SK-N-SH (cell line): ENCODE results near the gene FAM20C. TPM values are rescaled to one million over a fixed set of nuclear protein-coding genes. Genes with fewer than 3 reads are reported as not detected.

Experiments
- CTCF ChIA-PET: fragments of 300-600, 350-600 bp; formaldehyde crosslinking; extraction: SDS; loops from one replicate; lab custom pipeline; 2021; lab: Yijun Ruan, JAX
- POLR2A ChIA-PET: fragments of 350-600 bp; sonication (Branson Sonifier 250); formaldehyde crosslinking; extraction: SDS; loops from one replicate; lab custom pipeline; 2020; ENCODE audit warnings: antibody characterized with exemption, inconsistent platforms; lab: Yijun Ruan, JAX
- DNase-seq: peaks from one replicate; pipeline ENCODE4 v3.0.0; 2012
- H2AFZ ChIP-seq: fragments of 200-600 bp; sonication (generic); 2 replicates; pipeline ENCODE4 v1.8.1; 2016; ENCODE audit warnings: antibody characterized with exemption, mild to moderate bottlenecking, low read depth
- H3F3A ChIP-seq: fragments of 200-600 bp; sonication (generic); replicated peaks from 2 replicates; pipeline ENCODE3; 2016; ENCODE audit warnings: antibody characterized with exemption, mild to moderate bottlenecking; ENCODE audit not compliant: insufficient read depth
- H3K27ac ChIP-seq, 2 experiments: fragments of 200-500 bp in 1 of 2; fragments of 200-600 bp in 1 of 2; sonication (Bioruptor generic) in 1 of 2; sonication (generic), shearing (Covaris generic) in 1 of 2; 2 replicates each; pipeline versions ENCODE4 v1.5.1 to v1.6.1; 2014 to 2016; ENCODE audit warnings: low read depth in 2 of 2, inconsistent platforms in 1 of 2, low read length in 1 of 2, mild to moderate bottlenecking in 1 of 2, mixed read lengths in 1 of 2
- H3K27me3 ChIP-seq: fragments of 200-600 bp; sonication (generic), shearing (Covaris generic); 2 replicates; pipeline ENCODE4 v1.6.1; 2016; ENCODE audit warnings: mixed run types; ENCODE audit not compliant: insufficient read depth
- H3K36me3 ChIP-seq, 2 experiments: fragments of 200-500 bp in 1 of 2; fragments of 200-600 bp in 1 of 2; sonication (Bioruptor generic) in 1 of 2; sonication (generic) in 1 of 2; replicated peaks in 1 of 2; 2 replicates each; pipeline versions ENCODE3 to v1.5.1; 2014 to 2016; ENCODE audit warnings: low read length in 1 of 2, mild to moderate bottlenecking in 1 of 2; ENCODE audit not compliant: insufficient read depth in 2 of 2, control insufficient read depth in 1 of 2
- H3K4me1 ChIP-seq, 2 experiments: fragments of 200-500 bp in 1 of 2; fragments of 200-600 bp in 1 of 2; sonication (Bioruptor generic) in 1 of 2; sonication (generic), shearing (Covaris generic) in 1 of 2; 2 replicates each; pipeline versions ENCODE4 v1.5.1 to v1.6.1; 2014 to 2016; ENCODE audit warnings: low read depth in 1 of 2, low read length in 1 of 2, mixed run types in 1 of 2; ENCODE audit not compliant: insufficient read depth in 2 of 2, control insufficient read depth in 1 of 2
- H3K4me2 ChIP-seq: fragments of 200-600 bp; sonication (generic), shearing (Covaris generic); 2 replicates; pipeline ENCODE4 v1.6.1; 2017; ENCODE audit warnings: mixed run types
- H3K4me3 ChIP-seq, 2 experiments: fragments of 200-500 bp in 1 of 2; fragments of 200-600 bp in 1 of 2; sonication (Bioruptor generic) in 1 of 2; sonication (generic), shearing (Covaris generic) in 1 of 2; 2 replicates each; pipeline versions ENCODE4 v1.5.1 to v1.8.1; 2014 to 2016; ENCODE audit warnings: low read depth in 2 of 2, inconsistent platforms in 1 of 2, low read length in 1 of 2, mild to moderate bottlenecking in 1 of 2, mixed read lengths in 1 of 2, moderate library complexity in 1 of 2
- H3K79me2 ChIP-seq: fragments of 200-600 bp; sonication (generic); 2 replicates; pipeline ENCODE4 v1.8.1; 2017; ENCODE audit warnings: mild to moderate bottlenecking; ENCODE audit not compliant: insufficient read depth
- H3K9ac ChIP-seq: fragments of 200-600 bp; sonication (generic); 2 replicates; pipeline ENCODE4 v1.6.1; 2017; ENCODE audit warnings: mixed run types
- H3K9me2 ChIP-seq: fragments of 200-600 bp; sonication (generic); 2 replicates; pipeline ENCODE4 v1.6.1; 2017; ENCODE audit warnings: mixed run types
- H3K9me3 ChIP-seq: fragments of 200-600 bp; sonication (generic); 2 replicates; pipeline ENCODE4 v1.6.1; 2017; ENCODE audit warnings: mixed run types, mild to moderate bottlenecking, moderate library complexity
- H4K20me1 ChIP-seq: fragments of 200-600 bp; sonication (generic); 2 replicates; pipeline ENCODE4 v1.6.1; 2017; ENCODE audit warnings: mild to moderate bottlenecking, mixed run types; ENCODE audit not compliant: insufficient read depth
- CHD2 ChIP-seq: fragments of 150-350 bp; IDR thresholded peaks from 2 replicates; pipeline ENCODE4 v1.6.1; 2018; ENCODE audit warnings: low read length; ENCODE audit not compliant: partially characterized antibody
- EP300 ChIP-seq, 2 experiments: IDR thresholded peaks; 2 replicates each; pipeline versions ENCODE4 v1.4.0 to v1.6.1; 2012; ENCODE audit warnings: borderline replicate concordance in 1 of 2, low read depth in 1 of 2, low read length in 1 of 2
- FOXM1 ChIP-seq: IDR thresholded peaks from 2 replicates; pipeline ENCODE4 v1.4.0; 2012; ENCODE audit warnings: low read depth, mild to moderate bottlenecking
- GATA2 ChIP-seq: sonication (generic); formaldehyde crosslinking; IDR thresholded peaks from 2 replicates; pipeline ENCODE4 v1.5.0; 2020; ENCODE audit warnings: mild to moderate bottlenecking, missing genetic modification reagents
- MEF2A ChIP-seq: IDR thresholded peaks from 2 replicates; pipeline ENCODE4 v1.4.0; 2012; ENCODE audit warnings: low read depth, borderline replicate concordance
- MXI1 ChIP-seq: IDR thresholded peaks from 2 replicates; pipeline ENCODE4 v1.6.1; 2012; ENCODE audit warnings: mild to moderate bottlenecking, low read depth, low read length, improper control_type of control experiment
- POLR2AphosphoS5 ChIP-seq: IDR thresholded peaks from 2 replicates; pipeline ENCODE4 v1.6.1; 2012; ENCODE audit warnings: low read depth, low read length
- RCOR1 ChIP-seq: fragments of 150-350 bp; IDR thresholded peaks from 2 replicates; pipeline ENCODE4 v1.6.1; 2017; ENCODE audit warnings: antibody characterized with exemption, low read length
- RFX5 ChIP-seq: IDR thresholded peaks from 2 replicates; pipeline ENCODE4 v1.6.1; 2012; ENCODE audit warnings: mild to moderate bottlenecking, improper control_type of control experiment, low read length
- SIN3A ChIP-seq: IDR thresholded peaks from 2 replicates; pipeline ENCODE4 v1.6.1; 2012; ENCODE audit warnings: low read depth, mild to moderate bottlenecking, low read length, moderate library complexity, borderline replicate concordance
- SMC3 ChIP-seq: IDR thresholded peaks from 2 replicates; pipeline ENCODE4 v1.6.1; 2012; ENCODE audit warnings: low read depth, low read length, improper control_type of control experiment
- TAF1 ChIP-seq: IDR thresholded peaks from 2 replicates; pipeline ENCODE4 v1.6.1; 2012; ENCODE audit warnings: low read depth, mild to moderate bottlenecking, low read length, moderate library complexity, borderline replicate concordance
- YY1 ChIP-seq: IDR thresholded peaks from 2 replicates; pipeline ENCODE4 v1.4.0; 2012; ENCODE audit warnings: low read depth, mild to moderate bottlenecking
- WGBS: methylation state at CpG from one replicate; pipeline ENCODE4 v1.1.6; 2017; ENCODE audit warnings: low lambda C conversion rate; 5-methylcytosine and 5-hydroxymethylcytosine counted together
- polyA plus RNA-seq, 3 experiments: library from polyadenylated mRNA; depleted of rRNA; stranded (reverse); fragments of >200 nt; gene quantifications; 2 replicates each; pipeline ENCODE4 v1.2.3, GENCODE V29; 2012
- TF ChIP-seq, protein P1 (sequence below): IDR thresholded peaks from 2 replicates; pipeline ENCODE4 v1.4.0; 2012; ENCODE audit warnings: low read depth, borderline replicate concordance
- TF ChIP-seq, protein P2 (sequence below): fragments of 150-350 bp; IDR thresholded peaks from 2 replicates; pipeline ENCODE4 v1.6.1; 2016; ENCODE audit warnings: mild to moderate bottlenecking, low read depth, low read length
- TF ChIP-seq, protein P3 (sequence below): IDR thresholded peaks from 2 replicates; pipeline ENCODE4 v1.4.0; 2012; ENCODE audit warnings: low read depth

FAM20C gene
- polyA plus RNA-seq, 1 of the 3 experiments (the other 2 are of a cell fraction): 12.7 TPM

DNA sequence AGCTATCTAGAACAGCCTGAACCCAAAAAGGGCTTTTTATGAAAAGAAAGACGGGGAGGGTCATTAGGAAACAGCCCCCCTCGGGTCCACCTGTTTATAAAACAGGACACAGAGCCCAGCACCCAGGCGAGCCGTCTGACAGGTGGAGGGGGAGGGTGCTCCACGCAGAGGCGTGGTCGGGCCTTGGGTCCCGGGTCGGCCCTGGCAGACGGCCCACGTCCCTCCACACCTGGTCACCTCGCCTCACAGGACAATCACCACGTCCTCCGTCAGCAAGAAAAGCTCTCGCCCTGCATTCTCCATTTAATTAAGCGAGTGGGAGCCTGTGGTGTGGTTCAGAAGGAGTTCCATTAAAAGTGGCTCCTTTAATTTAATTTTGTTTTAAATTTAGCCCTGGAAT is 55.3 kb downstream of the FAM20C start (continued):
- TF ChIP-seq, protein P1, sequence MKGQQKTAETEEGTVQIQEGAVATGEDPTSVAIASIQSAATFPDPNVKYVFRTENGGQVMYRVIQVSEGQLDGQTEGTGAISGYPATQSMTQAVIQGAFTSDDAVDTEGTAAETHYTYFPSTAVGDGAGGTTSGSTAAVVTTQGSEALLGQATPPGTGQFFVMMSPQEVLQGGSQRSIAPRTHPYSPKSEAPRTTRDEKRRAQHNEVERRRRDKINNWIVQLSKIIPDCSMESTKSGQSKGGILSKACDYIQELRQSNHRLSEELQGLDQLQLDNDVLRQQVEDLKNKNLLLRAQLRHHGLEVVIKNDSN: no peak
- TF ChIP-seq SIN3A (no peak), POLR2AphosphoS5 (no peak)

DNA sequence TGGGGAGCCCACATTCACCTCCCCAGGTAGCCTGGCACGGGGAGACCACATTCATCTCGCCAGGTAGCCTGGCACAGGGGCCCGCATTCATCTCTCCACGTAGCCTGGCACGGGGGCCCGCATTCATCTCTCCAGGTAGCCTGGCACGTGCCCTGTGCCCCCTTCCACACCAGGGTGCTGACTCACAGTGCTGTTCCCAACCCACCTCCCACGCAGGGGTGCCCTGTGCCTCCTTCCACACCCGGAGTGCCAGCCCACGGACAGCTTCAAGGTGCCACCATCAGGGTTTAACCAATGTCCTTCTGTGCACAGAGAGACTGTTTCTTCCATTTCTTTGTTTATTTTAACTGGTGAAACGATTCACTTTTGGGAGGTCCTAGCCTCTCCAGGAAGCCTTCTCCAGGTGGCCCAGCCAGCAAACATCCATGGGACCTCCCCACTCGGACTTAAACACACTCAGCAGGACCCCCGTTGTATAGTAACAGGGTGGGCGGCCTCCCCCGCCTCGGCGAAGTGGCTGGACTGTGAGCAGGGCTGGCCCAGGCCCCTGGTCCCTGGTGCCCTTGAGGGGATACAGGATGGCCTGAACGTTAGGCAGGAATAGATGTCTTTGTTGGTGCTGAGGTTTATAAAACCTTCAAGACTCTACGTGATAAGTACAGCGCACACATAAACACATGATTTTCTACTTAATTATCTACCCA is 56.5 kb downstream of the FAM20C start:
- DNase-seq: no peak

More for the DNA sequence above, 56.5 kb downstream of the FAM20C start:
- H3K9me2 ChIP-seq: no peaks in the 10 kb centered on the region
- CTCF ChIA-PET: no interaction called here
- H3F3A ChIP-seq: no peaks in the 10 kb centered on the region
- no peak overlapping the region for H3K27ac ChIP-seq
- H4K20me1 ChIP-seq: no peaks in the 10 kb centered on the region
- H3K9ac ChIP-seq: no peak overlapping the region
- H3K9me3 ChIP-seq: no peaks in the 10 kb centered on the region
- H3K4me2 ChIP-seq: no peak overlapping the region
- TF ChIP-seq FOXM1: no peak
- no peak for TF ChIP-seq POLR2AphosphoS5
- TF ChIP-seq GATA2 (CRISPR knock-in tag): no peak
- TF ChIP-seq MEF2A: no peak
- TF ChIP-seq, protein P1: no peak
- TF ChIP-seq SMC3: no peak
- TF ChIP-seq CHD2: no peak
- no peak for TF ChIP-seq YY1
- no peak for TF ChIP-seq EP300 (IDR thresholded peaks at IDR 0.05; ENCODE audit: borderline replicate concordance in 1 of 2, low read depth in 1 of 2, low read length in 1 of 2)
- no peak for TF ChIP-seq MXI1
- no peak for TF ChIP-seq RCOR1
- TF ChIP-seq RFX5: no peak
- TF ChIP-seq, protein P2, sequence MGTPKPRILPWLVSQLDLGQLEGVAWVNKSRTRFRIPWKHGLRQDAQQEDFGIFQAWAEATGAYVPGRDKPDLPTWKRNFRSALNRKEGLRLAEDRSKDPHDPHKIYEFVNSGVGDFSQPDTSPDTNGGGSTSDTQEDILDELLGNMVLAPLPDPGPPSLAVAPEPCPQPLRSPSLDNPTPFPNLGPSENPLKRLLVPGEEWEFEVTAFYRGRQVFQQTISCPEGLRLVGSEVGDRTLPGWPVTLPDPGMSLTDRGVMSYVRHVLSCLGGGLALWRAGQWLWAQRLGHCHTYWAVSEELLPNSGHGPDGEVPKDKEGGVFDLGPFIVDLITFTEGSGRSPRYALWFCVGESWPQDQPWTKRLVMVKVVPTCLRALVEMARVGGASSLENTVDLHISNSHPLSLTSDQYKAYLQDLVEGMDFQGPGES: no peak
- TF ChIP-seq TAF1: no peak
- TF ChIP-seq, protein P3, sequence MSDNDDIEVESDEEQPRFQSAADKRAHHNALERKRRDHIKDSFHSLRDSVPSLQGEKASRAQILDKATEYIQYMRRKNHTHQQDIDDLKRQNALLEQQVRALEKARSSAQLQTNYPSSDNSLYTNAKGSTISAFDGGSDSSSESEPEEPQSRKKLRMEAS: no peak
- H3K79me2 ChIP-seq: no peaks in the 10 kb centered on the region
- H3K4me1 ChIP-seq: peaks cover 0 to 10% of the 10 kb centered on the region in 2 experiments; a peak in 2 of 4 replicates
- no peak overlapping the region for H2AFZ ChIP-seq
- POLR2A ChIA-PET: no interaction called here
- 77% methylated on average over 20 of the region's 20 CpGs for WGBS
- peaks cover 0 to 5% of the 10 kb centered on the region in 2 experiments for H3K36me3 ChIP-seq
- H3K27me3 ChIP-seq: no peaks in the 10 kb centered on the region
- H3K4me3 ChIP-seq: no peak overlapping the region
